Peyer's patch (tissue), 4 donors: ENCODE results near the gene ANKRD65. TPM values are rescaled to one million over a fixed set of nuclear protein-coding genes. Genes with fewer than 3 reads are reported as not detected.

Experiments
- DNase-seq, 3 donors: peaks; one replicate each; pipeline ENCODE4 v3.0.0-alpha.2; 2017 to 2019
- H3K27ac ChIP-seq, 4 donors: fragments of 200-600 bp; sonication (generic); one replicate each; pipeline ENCODE4 v1.5.1; 2016 to 2019
- H3K27me3 ChIP-seq, 2 donors: fragments of 200-600 bp; sonication (generic); one replicate each; pipeline ENCODE4 v1.5.1; 2019
- H3K36me3 ChIP-seq, 3 donors: fragments of 200-600 bp; sonication (generic); one replicate each; pipeline ENCODE4 v1.5.1; 2016 to 2019
- H3K4me1 ChIP-seq, 4 donors: fragments of 200-600 bp; sonication (generic); one replicate each; pipeline ENCODE4 v1.5.1; 2016 to 2019
- H3K4me3 ChIP-seq, 4 donors: fragments of 200-600 bp; sonication (generic); 1 replicate in 3 of 4; 2 replicates in 1 of 4; pipeline ENCODE4 v1.5.1; 2016 to 2019; ENCODE audit warnings: mild to moderate bottlenecking in 1 of 4
- H3K9me3 ChIP-seq, 4 donors: fragments of 200-600 bp; sonication (generic); one replicate each; pipeline ENCODE4 v1.5.1; 2016 to 2019; ENCODE audit warnings: mild to moderate bottlenecking in 1 of 4
- POLR2A ChIP-seq, 2 donors: fragments of 450-650 bp; IDR thresholded peaks; one replicate each; pipeline ENCODE4 v1.5.1; 2017; ENCODE audit warnings: antibody characterized with exemption in 2 of 2, mild to moderate bottlenecking in 2 of 2, moderate library complexity in 2 of 2
- total RNA-seq, 4 donors: library from RNA; depleted of rRNA; stranded (reverse); fragments of >200 nt; gene quantifications; one replicate each; pipeline ENCODE4 v1.1.0, GENCODE V29; 2016
- TF ChIP-seq, protein P1 (sequence below), 6 experiments: fragments of 450-650 bp in 4 of 6; fragments of 200-600 bp in 2 of 6; sonication (generic) in 1 of 6; IDR thresholded peaks; one replicate each; pipeline ENCODE4 v1.5.1; 2017 to 2019; ENCODE audit warnings: antibody characterized with exemption in 6 of 6, mild to moderate bottlenecking in 3 of 6, moderate library complexity in 1 of 6

ANKRD65 gene
- total RNA-seq, 4 donors from 2014 or later = 0.54 to 11.6 (median 2.0) TPM

GRCh38 chr1:1437904-1438376 lies 16.9 kb upstream of the ANKRD65 start:
- Histone ChIP-seq H3K36me3 (no peaks in the 10 kb centered on the region), H3K4me3 (peak overlapping the region in 2 of 4 donors; percentile 24 to 27), H3K27me3 (no peaks in the 10 kb centered on the region), H3K9me3 (peaks cover 0 to 2% (median 0%) of the 10 kb centered on the region in 4 donors), H3K27ac (no peak overlapping the region), H3K4me1 (peaks cover 9 to 61% (median 27%) of the 10 kb centered on the region in 4 donors)
- DNase-seq = peak in 1 of 3 donors; percentile 66
- TF ChIP-seq, protein P1, sequence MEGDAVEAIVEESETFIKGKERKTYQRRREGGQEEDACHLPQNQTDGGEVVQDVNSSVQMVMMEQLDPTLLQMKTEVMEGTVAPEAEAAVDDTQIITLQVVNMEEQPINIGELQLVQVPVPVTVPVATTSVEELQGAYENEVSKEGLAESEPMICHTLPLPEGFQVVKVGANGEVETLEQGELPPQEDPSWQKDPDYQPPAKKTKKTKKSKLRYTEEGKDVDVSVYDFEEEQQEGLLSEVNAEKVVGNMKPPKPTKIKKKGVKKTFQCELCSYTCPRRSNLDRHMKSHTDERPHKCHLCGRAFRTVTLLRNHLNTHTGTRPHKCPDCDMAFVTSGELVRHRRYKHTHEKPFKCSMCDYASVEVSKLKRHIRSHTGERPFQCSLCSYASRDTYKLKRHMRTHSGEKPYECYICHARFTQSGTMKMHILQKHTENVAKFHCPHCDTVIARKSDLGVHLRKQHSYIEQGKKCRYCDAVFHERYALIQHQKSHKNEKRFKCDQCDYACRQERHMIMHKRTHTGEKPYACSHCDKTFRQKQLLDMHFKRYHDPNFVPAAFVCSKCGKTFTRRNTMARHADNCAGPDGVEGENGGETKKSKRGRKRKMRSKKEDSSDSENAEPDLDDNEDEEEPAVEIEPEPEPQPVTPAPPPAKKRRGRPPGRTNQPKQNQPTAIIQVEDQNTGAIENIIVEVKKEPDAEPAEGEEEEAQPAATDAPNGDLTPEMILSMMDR (IDR thresholded peaks at IDR 0.05) = peak in 1 of 6 experiments; percentile 20
- no peak for TF ChIP-seq POLR2A (IDR thresholded peaks at IDR 0.05)

DNA sequence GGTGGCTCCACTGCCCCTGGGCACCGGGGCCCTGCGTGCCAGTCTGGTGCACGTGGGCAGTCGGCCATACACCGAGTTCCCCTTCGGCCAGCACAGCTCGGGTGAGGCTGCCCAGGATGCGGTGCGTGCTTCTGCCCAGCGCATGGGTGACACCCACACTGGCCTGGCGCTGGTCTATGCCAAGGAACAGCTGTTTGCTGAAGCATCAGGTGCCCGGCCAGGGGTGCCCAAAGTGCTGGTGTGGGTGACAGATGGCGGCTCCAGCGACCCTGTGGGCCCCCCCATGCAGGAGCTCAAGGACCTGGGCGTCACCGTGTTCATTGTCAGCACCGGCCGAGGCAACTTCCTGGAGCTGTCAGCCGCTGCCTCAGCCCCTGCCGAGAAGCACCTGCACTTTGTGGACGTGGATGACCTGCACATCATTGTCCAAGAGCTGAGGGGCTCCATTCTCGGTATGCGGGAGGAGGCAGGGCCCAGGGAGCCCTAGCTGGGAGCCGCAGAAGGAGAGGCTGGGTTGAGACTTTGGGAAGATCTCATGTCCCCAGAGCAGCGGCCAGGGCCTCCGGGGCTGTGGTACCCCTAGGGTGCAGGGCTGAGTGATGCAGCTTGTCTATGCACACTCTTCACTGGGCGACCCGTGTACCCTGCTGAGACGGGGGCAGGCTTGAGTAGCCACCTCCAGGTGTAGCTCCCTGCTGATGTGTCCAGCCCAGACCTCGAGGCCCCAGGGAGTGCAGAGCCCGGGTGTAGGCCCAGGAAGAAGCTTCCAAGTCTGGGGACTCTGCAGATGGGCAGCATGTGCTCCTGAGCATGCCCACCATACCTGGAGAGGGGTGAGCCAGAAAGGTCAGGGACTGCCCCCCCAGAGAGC lies 16.2 kb upstream of the ANKRD65 start:
- DNase-seq = no peak
- Histone ChIP-seq H3K4me3 (no peak overlapping the region), H3K4me1 (peaks cover 9 to 68% (median 27%) of the 10 kb centered on the region in 4 donors), H3K36me3 (no peaks in the 10 kb centered on the region), H3K9me3 (peaks cover 0 to 2% (median 0%) of the 10 kb centered on the region in 4 donors), H3K27me3 (no peaks in the 10 kb centered on the region), H3K27ac (peak overlapping the region in 1 of 4 donors; percentile 69)
- TF ChIP-seq, protein P1 (IDR thresholded peaks at IDR 0.05) = no peak
- TF ChIP-seq POLR2A (IDR thresholded peaks at IDR 0.05) = no peak

GRCh38 chr1:1436630-1437032 lies 15.6 kb upstream of the ANKRD65 start:
- H3K27ac ChIP-seq = peak overlapping the region in 1 of 4 donors; percentile 69
- H3K4me3 ChIP-seq = peak overlapping the region in 2 of 4 donors; percentile 53 to 58
- no peak for DNase-seq
- no peaks in the 10 kb centered on the region for H3K27me3 ChIP-seq
- peaks cover 9 to 74% (median 30%) of the 10 kb centered on the region in 4 donors for H3K4me1 ChIP-seq
- H3K36me3 ChIP-seq = no peaks in the 10 kb centered on the region
- no peak for TF ChIP-seq POLR2A (IDR thresholded peaks at IDR 0.05)
- TF ChIP-seq, protein P1 (IDR thresholded peaks at IDR 0.05) = no peak
- peaks cover 0 to 2% (median 0%) of the 10 kb centered on the region in 4 donors for H3K9me3 ChIP-seq

GRCh38 chr1:1435911-1436629 lies 15.0 kb upstream of the ANKRD65 start:
- Histone ChIP-seq H3K27me3 (no peaks in the 10 kb centered on the region), H3K36me3 (no peaks in the 10 kb centered on the region), H3K27ac (peak overlapping the region in 3 of 4 donors; percentile 69 to 91 (median 82)), H3K4me1 (peaks cover 9 to 78% (median 30%) of the 10 kb centered on the region in 4 donors), H3K4me3 (peak overlapping the region; percentile 17 to 66 (median 56)), H3K9me3 (peaks cover 0 to 2% (median 0%) of the 10 kb centered on the region in 4 donors)
- TF ChIP-seq, protein P1 (IDR thresholded peaks at IDR 0.05) = no peak
- TF ChIP-seq POLR2A (IDR thresholded peaks at IDR 0.05) = no peak
- no peak for DNase-seq

DNA sequence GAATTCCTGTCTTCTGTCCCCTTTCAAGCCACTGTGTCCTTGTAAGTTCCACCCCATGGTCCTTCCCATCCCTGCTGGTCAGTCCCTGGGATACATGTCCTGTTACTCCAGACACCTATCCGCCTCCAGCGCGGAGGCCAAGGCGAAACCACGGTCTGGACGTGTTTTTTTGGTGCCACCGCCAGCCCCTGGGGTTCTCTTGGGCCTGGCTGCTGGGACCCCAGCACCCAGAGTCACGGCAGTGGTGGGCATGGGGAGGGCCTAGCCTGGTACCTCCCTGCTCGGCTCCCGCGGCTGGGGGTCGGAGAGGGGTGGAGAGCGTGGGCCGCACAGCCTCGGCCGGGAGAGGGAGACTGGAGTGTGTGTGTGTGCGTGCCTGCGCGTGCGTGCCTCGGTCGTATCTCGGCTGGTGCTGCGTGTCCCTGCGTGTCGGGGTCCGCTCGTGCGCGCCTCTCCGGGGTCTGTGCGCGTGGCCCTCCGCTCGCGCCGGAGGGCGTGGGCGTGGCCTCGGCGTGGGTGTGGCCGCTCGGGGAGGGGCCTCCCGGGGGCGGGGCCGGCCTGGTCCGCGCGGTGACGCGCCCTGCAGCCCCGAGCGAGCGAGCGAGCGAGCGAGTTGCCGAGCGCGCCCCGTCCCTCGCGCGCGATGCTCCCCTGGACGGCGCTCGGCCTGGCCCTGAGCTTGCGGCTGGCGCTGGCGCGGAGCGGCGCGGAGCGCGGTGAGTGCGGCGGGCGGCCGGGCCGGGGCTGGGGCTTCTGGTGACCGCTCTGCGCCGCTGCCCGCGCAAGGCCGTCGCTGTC lies 14.2 kb upstream of the ANKRD65 start, which contains the start of gene VWA1:
VWA1 (plus strand) TSS at position 585 of the 798 bp plus-strand sequence; CDS start at position 644, 59 bp downstream.
- Histone ChIP-seq H3K4me1 (peaks cover 9 to 78% (median 30%) of the 10 kb centered on the region in 4 donors), H3K36me3 (no peaks in the 10 kb centered on the region), H3K27me3 (no peaks in the 10 kb centered on the region), H3K9me3 (peaks cover 0 to 2% (median 0%) of the 10 kb centered on the region in 4 donors), H3K4me3 (peak within 1 kb of the TSS; percentile 17 to 66 (median 56)), H3K27ac (peak within 1 kb of the TSS; percentile 27 to 91 (median 76))
- peak; percentile 45 to 81 (median 76) for DNase-seq
- TF ChIP-seq POLR2A (IDR thresholded peaks at IDR 0.05) = no peak
- TF ChIP-seq, protein P1 (IDR thresholded peaks at IDR 0.05) = no peak
